HCT116 (cell line): Measurements from ENCODE around the gene RNPS1.
"Not testable (repeated sequence)": the region's sequence is repeated elsewhere in the genome, so short reads cannot be mapped to it uniquely, and the experiment has no call there.

Experiments used
- ELF1 ChIP-seq: IDR thresholded peaks from 2 replicates; pipeline ENCODE4 v1.6.1; 2012; ENCODE audit warnings: low read depth, borderline replicate concordance
- EZH2 ChIP-seq: fragments of 200-600 bp; sonication (generic); IDR thresholded peaks from 2 replicates; pipeline ENCODE4 v1.6.1; 2017; ENCODE audit warnings: antibody characterized with exemption, mixed run types
- POLR2A ChIP-seq: IDR thresholded peaks from 2 replicates; pipeline ENCODE4 v1.7.0; 2011; ENCODE audit warnings: borderline replicate concordance; ENCODE audit not compliant: insufficient read depth, insufficient read length; ENCODE audit errors: extremely low read depth
- SRF ChIP-seq: IDR thresholded peaks from 2 replicates; pipeline ENCODE4 v1.6.1; 2012; ENCODE audit warnings: low read depth
- TF ChIP-seq, protein P1 (sequence below): IDR thresholded peaks from 2 replicates; pipeline ENCODE4 v1.6.1; 2012
- TF ChIP-seq, protein P2 (sequence below), 3 experiments: fragments of 200-600 bp in 1 of 3; sonication (generic) in 1 of 3; IDR thresholded peaks in 2 of 3; conservative IDR thresholded peaks in 1 of 3; 2 replicates each; pipeline ENCODE4 v1.5.1; 2012 to 2017; ENCODE audit warnings: low read depth in 2 of 3, low read length in 2 of 3, antibody characterized with exemption in 1 of 3, borderline replicate concordance in 1 of 3, control low read depth in 1 of 3, mild to moderate bottlenecking in 1 of 3, mixed read lengths in 1 of 3, mixed run types in 1 of 3, moderate library complexity in 1 of 3; ENCODE audit not compliant: insufficient read depth in 1 of 3
- TF ChIP-seq, protein P3 (sequence below): IDR thresholded peaks from 2 replicates; pipeline ENCODE4 v1.6.1; 2012

DNA sequence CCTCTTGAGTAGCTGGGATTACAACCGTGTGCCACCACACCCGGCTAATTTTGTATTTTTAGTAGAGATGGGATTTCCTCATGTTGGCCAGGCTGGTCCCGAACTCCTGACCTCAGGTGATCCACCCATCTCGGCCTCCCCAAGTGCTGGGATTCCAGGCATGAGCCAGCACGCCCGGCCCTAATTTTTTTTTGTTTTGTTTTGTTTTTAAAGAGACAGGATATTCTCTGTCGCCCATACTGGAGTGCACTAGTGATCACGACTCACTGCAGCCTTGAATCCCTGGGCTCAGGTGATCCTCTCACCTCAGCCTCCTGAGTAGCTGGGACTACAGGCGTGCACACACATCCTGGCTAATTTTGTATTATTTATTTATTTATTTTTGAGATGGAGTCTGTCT is 27.6 kb downstream of the RNPS1 start:
- TF ChIP-seq, protein P1, sequence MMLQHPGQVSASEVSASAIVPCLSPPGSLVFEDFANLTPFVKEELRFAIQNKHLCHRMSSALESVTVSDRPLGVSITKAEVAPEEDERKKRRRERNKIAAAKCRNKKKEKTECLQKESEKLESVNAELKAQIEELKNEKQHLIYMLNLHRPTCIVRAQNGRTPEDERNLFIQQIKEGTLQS, result not testable (repeated sequence)
- TF ChIP-seq, protein P2, sequence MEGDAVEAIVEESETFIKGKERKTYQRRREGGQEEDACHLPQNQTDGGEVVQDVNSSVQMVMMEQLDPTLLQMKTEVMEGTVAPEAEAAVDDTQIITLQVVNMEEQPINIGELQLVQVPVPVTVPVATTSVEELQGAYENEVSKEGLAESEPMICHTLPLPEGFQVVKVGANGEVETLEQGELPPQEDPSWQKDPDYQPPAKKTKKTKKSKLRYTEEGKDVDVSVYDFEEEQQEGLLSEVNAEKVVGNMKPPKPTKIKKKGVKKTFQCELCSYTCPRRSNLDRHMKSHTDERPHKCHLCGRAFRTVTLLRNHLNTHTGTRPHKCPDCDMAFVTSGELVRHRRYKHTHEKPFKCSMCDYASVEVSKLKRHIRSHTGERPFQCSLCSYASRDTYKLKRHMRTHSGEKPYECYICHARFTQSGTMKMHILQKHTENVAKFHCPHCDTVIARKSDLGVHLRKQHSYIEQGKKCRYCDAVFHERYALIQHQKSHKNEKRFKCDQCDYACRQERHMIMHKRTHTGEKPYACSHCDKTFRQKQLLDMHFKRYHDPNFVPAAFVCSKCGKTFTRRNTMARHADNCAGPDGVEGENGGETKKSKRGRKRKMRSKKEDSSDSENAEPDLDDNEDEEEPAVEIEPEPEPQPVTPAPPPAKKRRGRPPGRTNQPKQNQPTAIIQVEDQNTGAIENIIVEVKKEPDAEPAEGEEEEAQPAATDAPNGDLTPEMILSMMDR (IDR thresholded peaks at IDR 0.05 in 2 of 3, conservative IDR thresholded peaks at IDR 0.05 in 1 of 3; ENCODE audit: borderline replicate concordance in 1 of 3, insufficient read depth in 1 of 3, low read depth in 2 of 3, low read length in 2 of 3), result not testable (repeated sequence)
- TF ChIP-seq ELF1, SRF, POLR2A, EZH2: not testable (repeated sequence)
- TF ChIP-seq, protein P3, sequence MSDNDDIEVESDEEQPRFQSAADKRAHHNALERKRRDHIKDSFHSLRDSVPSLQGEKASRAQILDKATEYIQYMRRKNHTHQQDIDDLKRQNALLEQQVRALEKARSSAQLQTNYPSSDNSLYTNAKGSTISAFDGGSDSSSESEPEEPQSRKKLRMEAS, result not testable (repeated sequence)
